ENCODE results near the gene SSMEM1.
"Not testable (repeated sequence)": the region's sequence is repeated elsewhere in the genome, so short reads cannot be mapped to it uniquely, and the experiment has no call there.

SSMEM1 gene, protein sequence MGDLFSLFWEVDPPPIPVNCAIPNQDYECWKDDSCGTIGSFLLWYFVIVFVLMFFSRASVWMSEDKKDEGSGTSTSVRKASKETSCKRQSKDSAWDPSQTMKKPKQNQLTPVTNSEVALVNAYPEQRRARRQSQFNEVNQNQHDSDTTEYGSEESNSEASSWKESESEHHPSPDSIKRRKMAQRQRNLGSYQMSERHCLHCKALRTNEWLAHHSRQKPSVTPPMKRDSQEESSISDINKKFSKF

GRCh38 chr7:130207642-130208041, at the start of gene SSMEM1:
Gene SSMEM1, plus strand, starts transcription at chr7:130207860. Its CDS starts 51 bp downstream, at chr7:130207911.
- no peak for DNase-seq (ENCODE audit: low read depth)

DNA sequence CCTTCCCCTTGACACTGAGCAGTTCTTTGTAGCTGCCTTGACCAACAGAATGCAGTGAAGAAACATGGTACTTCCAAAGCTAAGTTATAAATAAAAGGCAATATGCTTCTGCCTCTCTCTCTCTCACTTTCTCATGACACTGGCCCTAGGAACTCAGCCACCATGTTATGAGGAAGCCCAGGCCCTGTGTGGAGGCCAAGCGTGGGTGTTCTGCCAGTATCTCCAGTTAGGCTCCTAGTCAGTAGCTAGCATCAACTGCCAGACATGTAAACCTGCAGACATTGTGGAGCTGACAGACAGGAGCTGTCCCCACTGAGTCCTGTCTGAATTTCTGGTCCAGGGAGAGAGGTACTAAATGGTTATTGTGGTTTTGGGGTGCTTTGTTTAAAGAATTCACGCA, 47.6 kb upstream of the SSMEM1 start:
- no peak for DNase-seq (ENCODE audit: low read depth)

GRCh38 chr7:130160455-130160854, 47.2 kb upstream of the SSMEM1 start:
- no peak for DNase-seq (ENCODE audit: low read depth)

- DNase-seq (ENCODE audit: low read depth), result no peak
These were observed 45.5 kb upstream of the SSMEM1 start for GRCh38 chr7:130162196-130162595.

GRCh38 chr7:130174237-130174959, 33.3 kb upstream of the SSMEM1 start:
- no peak for DNase-seq (ENCODE audit: low read depth)

DNA sequence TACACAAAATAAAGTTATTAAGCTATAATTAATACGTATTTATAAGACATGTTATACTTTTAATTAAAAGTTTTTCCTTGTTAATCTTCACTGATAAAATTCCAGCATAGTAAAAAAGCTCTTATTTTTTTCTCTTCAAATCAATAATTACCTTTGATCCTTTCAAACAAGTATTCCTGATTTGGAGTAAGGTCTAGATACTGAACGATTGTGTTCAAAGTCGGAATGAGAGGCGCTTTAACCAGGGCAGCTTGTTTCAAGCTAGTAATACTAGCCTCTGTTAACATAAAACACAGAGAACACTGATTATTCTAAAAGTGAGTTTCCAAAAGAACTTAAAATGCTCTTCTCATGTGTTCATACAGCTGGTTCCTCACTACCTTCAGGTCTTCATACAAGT, 29.4 kb upstream of the SSMEM1 start:
- DNase-seq (ENCODE audit: low read depth), result no peak

DNA sequence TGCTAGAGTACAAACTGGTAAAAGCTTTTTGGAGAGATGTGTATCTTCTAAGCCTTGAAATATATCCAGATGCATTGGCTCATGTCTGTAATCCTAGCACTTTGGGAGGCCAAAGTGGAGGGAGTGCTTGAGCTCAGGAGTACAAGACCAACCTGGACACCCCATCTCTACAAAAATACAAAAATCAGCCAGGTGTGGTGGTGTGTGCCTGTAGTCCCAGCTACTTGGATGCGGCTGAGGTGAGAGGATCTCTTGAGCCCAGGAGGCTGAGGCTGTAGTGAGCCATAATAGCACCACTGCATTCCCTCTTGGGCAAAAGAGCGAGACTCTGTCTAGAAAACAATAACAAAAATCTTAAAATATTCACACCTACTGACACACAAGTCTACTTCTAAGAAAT, 28.0 kb upstream of the SSMEM1 start:
- no peak for DNase-seq (ENCODE audit: low read depth)

- no peak for DNase-seq (ENCODE audit: low read depth)
These were observed 26.9 kb upstream of the SSMEM1 start for GRCh38 chr7:130180571-130181262.

GRCh38 chr7:130181263-130181605, 26.4 kb upstream of the SSMEM1 start:
- no peak for DNase-seq (ENCODE audit: low read depth)

DNA sequence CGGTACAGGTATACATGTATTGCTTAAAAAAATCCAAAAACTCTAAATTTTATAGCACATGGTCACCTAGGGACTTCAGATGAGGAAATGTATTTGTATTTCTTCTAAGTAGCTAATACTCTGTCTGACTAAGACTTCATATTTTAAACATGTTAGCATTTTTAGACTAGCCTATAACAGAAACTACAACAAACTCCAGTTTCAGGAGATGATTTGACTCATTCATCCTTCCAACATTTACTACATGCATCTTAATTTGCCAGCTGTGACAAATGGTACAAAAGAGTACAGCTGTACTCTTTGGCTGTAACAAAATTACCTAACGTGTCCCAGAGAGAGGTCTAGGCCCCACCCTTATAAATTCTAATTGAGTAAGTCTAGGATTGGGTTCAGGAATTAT, 24.7 kb upstream of the SSMEM1 start:
- no peak for DNase-seq (ENCODE audit: low read depth)

DNA sequence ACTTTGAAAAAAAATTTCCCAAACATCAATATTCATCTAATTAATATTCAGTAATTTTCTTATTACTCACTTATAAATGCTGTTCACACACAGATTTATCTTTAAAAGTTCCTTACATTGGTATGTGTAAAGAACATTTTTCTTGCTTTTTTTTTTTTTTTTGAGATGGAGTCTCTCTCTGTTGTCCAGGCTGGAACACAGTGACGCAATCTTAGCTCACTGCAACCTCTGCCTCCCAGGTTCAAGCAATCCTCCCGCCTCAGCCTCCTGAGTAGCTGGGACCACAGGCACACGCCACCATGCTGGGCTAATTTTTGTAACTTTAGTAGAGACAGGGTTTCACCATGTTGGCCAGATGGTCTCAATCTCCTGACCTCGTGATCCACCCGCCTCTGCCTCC, 23.3 kb upstream of the SSMEM1 start:
- DNase-seq (ENCODE audit: low read depth), result not testable (repeated sequence)

- no peak for DNase-seq (ENCODE audit: low read depth)
These were observed 20.3 kb upstream of the SSMEM1 start for GRCh38 chr7:130187360-130187759.

- DNase-seq (ENCODE audit: low read depth), result no peak
These were observed 18.3 kb upstream of the SSMEM1 start for GRCh38 chr7:130189343-130189742.

- DNase-seq (ENCODE audit: low read depth), result no peak
These were observed 15.9 kb upstream of the SSMEM1 start for GRCh38 chr7:130191791-130192190.

DNA sequence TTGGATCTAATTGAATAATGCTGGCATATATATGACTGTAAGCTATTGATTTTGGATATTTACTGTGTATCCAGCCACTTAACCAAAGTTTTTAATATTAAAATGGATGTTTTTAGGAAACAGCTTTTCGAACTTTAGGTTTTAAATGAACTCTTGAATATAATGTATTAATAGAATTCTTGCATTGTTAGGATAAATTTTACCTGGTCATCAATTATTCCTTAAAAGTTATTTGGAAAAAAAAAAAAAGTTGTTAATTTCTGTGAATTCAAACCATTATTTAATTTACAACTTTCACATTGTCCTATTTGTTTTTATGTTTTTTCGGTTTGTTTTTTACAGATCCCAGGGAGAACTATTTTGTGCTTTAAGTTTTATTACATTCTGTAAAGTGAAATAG, 12.3 kb upstream of the SSMEM1 start:
- DNase-seq (ENCODE audit: low read depth), result no peak

DNA sequence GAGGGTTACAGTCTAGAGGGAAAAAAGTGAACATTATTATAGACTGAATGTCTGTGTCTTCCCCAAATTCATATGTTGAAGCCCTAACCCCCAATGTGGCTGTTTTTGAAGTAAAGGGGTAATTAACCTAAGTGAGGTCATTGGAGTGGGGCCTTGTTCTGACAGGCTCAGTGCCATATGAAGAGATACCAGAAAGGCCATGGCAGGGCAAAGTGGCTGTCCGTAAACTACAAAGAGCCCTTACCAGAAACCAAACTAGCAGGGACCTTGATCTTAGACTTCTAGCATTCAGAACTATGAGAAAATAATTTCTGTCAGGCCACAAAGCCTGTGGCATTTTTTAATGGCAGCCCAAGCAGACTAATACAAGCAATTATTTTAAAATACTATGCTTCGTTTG, 11.2 kb upstream of the SSMEM1 start:
- DNase-seq (ENCODE audit: low read depth), result no peak

DNA sequence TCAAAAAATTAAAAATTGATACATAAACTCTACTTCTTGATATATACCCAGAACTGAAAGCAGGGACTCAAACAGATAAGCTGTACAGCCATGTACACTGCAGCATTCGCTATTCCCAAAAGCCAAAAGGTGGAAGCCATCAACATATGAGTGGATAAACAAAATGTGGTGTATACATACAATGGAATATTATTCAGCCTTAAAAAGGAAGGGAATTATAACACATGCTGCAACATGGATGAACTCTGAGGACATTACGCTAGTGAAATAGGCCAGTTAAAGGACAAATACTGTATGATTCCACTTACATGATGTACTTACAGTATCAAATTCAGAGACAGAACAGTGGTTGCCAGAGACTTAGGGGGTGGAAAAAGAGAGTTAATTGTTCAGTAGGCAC, 10.6 kb upstream of the SSMEM1 start:
- no peak for DNase-seq (ENCODE audit: low read depth)

- no peak for DNase-seq (ENCODE audit: low read depth)
These were observed 5.9 kb upstream of the SSMEM1 start for GRCh38 chr7:130201796-130202195.

GRCh38 chr7:130205084-130205947, 2.3 kb upstream of the SSMEM1 start, which contains the start of gene TMEM209:
Gene TMEM209, minus strand, starts transcription at chr7:130205406. Its CDS starts 31 bp downstream, at chr7:130205375.
- peak; percentile 88 for DNase-seq (ENCODE audit: low read depth)

GRCh38 chr7:130207033-130207432, 627 bp upstream of the SSMEM1 start:
- no peak for DNase-seq (ENCODE audit: low read depth)

GRCh38 chr7:130208516-130208915, 856 bp downstream of the SSMEM1 start:
- DNase-seq (ENCODE audit: low read depth), result no peak

Measured in activated T-helper 9 cell treated with anti-CD3 and anti-CD28 coated beads, Interleukin-2, amount 50 U/mL, for 16 hours (primary cell).